Tibial nerve (tissue), 4 donors: ENCODE results near the gene UGT1A7. TPM values are rescaled to one million over a fixed set of nuclear protein-coding genes. Genes with fewer than 3 reads are reported as not detected.

Experiments used
- DNase-seq, 2 donors: peaks; one replicate each; pipeline ENCODE4 v3.0.0-alpha.2; 2019; ENCODE audit warnings: low spot score in 2 of 2
- H3K27ac ChIP-seq, 4 donors: fragments of 200-600 bp; sonication (generic) in 3 of 4; one replicate each; pipeline ENCODE4 v1.5.1; 2017 to 2019; ENCODE audit warnings: mild to moderate bottlenecking in 1 of 4
- H3K27me3 ChIP-seq, 2 donors: fragments of 200-600 bp; sonication (generic) in 1 of 2; one replicate each; pipeline versions ENCODE4 v1.5.1 to v1.6.0; 2017 to 2019
- H3K36me3 ChIP-seq, 3 donors: fragments of 200-600 bp; sonication (generic); one replicate each; pipeline ENCODE4 v1.5.1; 2018 to 2019
- H3K4me1 ChIP-seq, 4 donors: fragments of 200-600 bp; sonication (generic) in 3 of 4; one replicate each; pipeline ENCODE4 v1.5.1; 2017 to 2019
- H3K4me3 ChIP-seq, 4 donors: fragments of 200-600 bp; sonication (generic) in 3 of 4; one replicate each; pipeline ENCODE4 v1.5.1; 2017 to 2019; ENCODE audit warnings: mild to moderate bottlenecking in 1 of 4, moderate library complexity in 1 of 4
- H3K9me3 ChIP-seq, 4 donors: fragments of 200-600 bp; sonication (generic) in 3 of 4; one replicate each; pipeline ENCODE4 v1.5.1; 2017 to 2019
- EP300 ChIP-seq, 2 donors: sonication (generic); formaldehyde crosslinking; IDR thresholded peaks; one replicate each; pipeline ENCODE4 v1.6.1; 2017; ENCODE audit warnings: antibody characterized with exemption in 2 of 2, mild to moderate bottlenecking in 1 of 2
- POLR2A ChIP-seq, 2 donors: fragments of 450-650 bp; IDR thresholded peaks; one replicate each; pipeline ENCODE4 v1.6.1; 2017; ENCODE audit warnings: antibody characterized with exemption in 2 of 2, mild to moderate bottlenecking in 2 of 2, moderate library complexity in 2 of 2
- WGBS, 2 donors: methylation state at CpG; one replicate each; pipeline ENCODE4 v1.1.5; 2018; 5-methylcytosine and 5-hydroxymethylcytosine counted together
- total RNA-seq, 4 donors: library from RNA; depleted of rRNA; stranded (reverse); fragments of >200 nt; gene quantifications; one replicate each; pipeline ENCODE4 v1.1.0, GENCODE V29; 2016
- TF ChIP-seq, protein P1 (sequence below), 5 experiments: fragments of 200-600 bp in 3 of 5; fragments of 450-650 bp in 2 of 5; sonication (generic) in 3 of 5; IDR thresholded peaks; one replicate each; pipeline ENCODE4 v1.5.1; 2016 to 2019; ENCODE audit warnings: antibody characterized with exemption in 5 of 5, mild to moderate bottlenecking in 3 of 5, moderate library complexity in 2 of 5

UGT1A7 gene
- total RNA-seq, 4 donors from 2014 or later = not detected

DNA sequence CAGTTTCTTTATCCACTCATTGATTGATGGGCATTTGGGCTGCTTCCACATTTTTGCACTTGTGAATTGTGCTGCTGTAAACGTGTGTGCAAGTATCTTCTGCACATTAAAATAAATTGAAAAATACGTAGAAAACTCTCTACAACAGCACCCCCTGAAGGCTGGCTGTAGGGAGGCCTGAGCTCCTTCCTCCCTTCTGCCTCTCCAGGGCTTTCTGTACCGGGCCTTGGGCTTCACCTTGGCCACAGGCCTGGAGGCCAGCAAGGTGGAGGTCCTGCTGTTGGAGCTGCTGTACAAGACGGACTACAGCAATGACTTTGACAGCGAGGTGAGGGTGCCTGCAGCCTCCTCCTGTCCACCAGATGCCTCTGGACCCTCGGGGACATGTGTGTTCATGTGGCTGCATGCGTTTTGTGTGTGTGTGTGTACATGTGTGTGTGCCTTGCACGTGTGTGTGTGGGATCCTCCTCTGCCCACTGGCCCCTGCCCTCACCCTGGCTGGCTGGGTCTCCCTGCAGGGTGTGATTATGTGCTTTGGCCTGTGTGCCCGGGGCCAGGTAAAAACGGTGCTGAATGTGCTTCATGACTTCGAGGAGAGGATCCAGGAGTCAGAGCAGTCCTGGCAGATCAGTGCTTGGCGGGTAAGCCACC lies 125.6 kb downstream of the UGT1A7 start:
- H3K4me3 ChIP-seq = no peak overlapping the region
- DNase-seq = no peak
- H3K9me3 ChIP-seq = no peaks in the 10 kb centered on the region
- H3K27ac ChIP-seq = no peak overlapping the region
- TF ChIP-seq, protein P1, sequence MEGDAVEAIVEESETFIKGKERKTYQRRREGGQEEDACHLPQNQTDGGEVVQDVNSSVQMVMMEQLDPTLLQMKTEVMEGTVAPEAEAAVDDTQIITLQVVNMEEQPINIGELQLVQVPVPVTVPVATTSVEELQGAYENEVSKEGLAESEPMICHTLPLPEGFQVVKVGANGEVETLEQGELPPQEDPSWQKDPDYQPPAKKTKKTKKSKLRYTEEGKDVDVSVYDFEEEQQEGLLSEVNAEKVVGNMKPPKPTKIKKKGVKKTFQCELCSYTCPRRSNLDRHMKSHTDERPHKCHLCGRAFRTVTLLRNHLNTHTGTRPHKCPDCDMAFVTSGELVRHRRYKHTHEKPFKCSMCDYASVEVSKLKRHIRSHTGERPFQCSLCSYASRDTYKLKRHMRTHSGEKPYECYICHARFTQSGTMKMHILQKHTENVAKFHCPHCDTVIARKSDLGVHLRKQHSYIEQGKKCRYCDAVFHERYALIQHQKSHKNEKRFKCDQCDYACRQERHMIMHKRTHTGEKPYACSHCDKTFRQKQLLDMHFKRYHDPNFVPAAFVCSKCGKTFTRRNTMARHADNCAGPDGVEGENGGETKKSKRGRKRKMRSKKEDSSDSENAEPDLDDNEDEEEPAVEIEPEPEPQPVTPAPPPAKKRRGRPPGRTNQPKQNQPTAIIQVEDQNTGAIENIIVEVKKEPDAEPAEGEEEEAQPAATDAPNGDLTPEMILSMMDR (IDR thresholded peaks at IDR 0.05) = no peak
- TF ChIP-seq EP300 (IDR thresholded peaks at IDR 0.05) (no peak), POLR2A (IDR thresholded peaks at IDR 0.05) (no peak)
- no peaks in the 10 kb centered on the region for H3K36me3 ChIP-seq
- 61 to 78% methylated on average over 11 to 12 of the region's 12 CpGs for WGBS, 2 donors
- H3K27me3 ChIP-seq = no peaks in the 10 kb centered on the region
- no peaks in the 10 kb centered on the region for H3K4me1 ChIP-seq

DNA sequence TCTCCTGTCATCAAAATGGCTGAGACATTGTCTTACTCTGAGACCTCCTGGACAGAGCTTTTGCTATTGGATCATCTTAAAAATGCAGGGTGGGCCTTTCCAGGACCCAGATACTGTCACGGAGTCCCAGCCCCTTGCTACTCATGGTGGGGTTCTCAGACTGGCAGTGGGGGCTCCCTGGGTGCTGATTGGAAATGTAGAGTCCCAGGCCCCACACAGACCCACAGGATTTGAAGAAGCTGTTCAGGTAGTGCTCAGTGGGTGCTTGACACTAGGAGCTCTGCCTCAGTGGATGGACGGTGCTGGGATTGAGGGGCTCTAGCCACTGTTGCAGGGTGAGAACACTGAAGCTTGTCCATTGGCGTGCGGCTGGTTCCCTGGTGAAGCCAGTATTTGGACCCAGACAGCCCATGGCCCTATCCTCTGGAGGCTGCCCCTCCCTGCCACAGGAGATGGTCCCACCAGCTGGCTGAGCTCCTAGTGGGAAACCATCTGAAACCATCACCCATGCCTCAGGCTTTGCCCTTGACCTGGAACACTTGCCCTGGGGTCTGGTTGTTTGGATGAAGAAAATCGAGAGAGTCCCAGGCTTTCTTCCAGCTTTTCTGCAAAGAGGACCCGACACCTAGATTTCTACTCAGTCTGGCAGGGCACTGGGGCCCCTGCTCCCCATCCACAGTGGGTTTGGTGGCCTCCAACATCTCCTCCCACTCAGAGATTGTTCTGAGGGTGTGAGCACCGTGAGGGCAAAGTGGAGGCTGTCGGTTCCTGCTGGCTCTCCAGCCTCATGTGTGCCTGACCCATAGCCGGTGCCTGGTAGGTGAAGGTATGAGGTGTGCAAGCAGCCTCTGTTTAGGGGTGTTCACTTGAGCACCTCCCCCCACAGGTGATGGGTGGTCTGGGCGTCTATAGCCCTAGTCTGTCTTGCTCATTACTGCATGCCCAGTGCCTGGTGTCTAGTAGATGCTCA lies 126.5 kb downstream of the UGT1A7 start:
- Histone ChIP-seq H3K4me3 (no peak overlapping the region), H3K27me3 (no peaks in the 10 kb centered on the region), H3K9me3 (no peaks in the 10 kb centered on the region), H3K36me3 (no peaks in the 10 kb centered on the region), H3K4me1 (no peaks in the 10 kb centered on the region), H3K27ac (no peak overlapping the region)
- no peak for DNase-seq
- TF ChIP-seq POLR2A (IDR thresholded peaks at IDR 0.05) (no peak), EP300 (IDR thresholded peaks at IDR 0.05) (no peak)
- 74 to 78% methylated on average over 10 of the region's 10 CpGs for WGBS, 2 donors

DNA sequence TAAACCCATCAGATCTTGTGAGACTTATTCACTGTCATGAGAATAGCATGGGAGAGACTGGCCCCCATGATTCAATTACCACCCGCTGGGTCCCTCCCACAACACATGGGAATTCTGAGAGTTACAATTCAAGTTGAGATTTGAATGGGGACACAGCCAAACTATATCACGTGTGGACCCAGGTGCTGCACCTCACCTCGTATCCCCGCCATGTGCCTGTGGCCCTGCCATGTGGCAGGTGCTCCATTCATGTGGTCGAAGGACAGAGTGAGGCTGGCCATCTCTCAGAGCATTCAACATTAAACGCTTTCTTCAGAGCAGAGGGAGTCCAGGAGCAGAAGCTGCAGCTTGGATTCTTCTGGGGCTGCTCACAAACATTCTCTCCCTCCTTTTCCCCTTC lies 128.7 kb downstream of the UGT1A7 start:
- WGBS, 2 donors = 88 to 90% methylated on average over 6 of the region's 6 CpGs
- DNase-seq = no peak
- TF ChIP-seq EP300 (IDR thresholded peaks at IDR 0.05) = no peak
- TF ChIP-seq POLR2A (IDR thresholded peaks at IDR 0.05) = no peak
- TF ChIP-seq, protein P1 (IDR thresholded peaks at IDR 0.05) = no peak
- Histone ChIP-seq H3K27me3 (no peaks in the 10 kb centered on the region), H3K27ac (no peak overlapping the region), H3K9me3 (no peaks in the 10 kb centered on the region), H3K4me1 (no peaks in the 10 kb centered on the region), H3K36me3 (no peaks in the 10 kb centered on the region), H3K4me3 (no peak overlapping the region)

DNA sequence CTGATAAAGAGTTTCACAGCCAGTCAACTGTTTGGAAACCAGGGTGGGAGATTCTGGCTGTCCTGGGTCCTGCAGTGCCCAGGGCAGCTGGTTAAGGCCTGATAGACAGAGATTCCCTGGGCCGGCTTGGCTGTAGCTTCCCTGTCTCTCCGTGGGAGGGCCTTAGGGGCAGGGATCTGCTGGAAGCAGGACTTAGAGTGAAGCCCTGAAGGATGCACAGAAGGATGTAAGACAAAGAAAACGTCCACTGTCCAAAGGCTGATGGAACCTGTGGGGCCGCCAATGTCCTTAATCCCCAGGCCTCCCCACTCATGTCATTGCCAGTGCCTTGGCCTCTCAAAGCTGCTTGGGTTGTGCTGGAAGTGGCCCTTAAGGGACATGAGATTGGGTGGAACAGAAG lies 129.4 kb downstream of the UGT1A7 start:
- WGBS, 2 donors = 63 to 78% methylated on average over 4 of the region's 4 CpGs
- TF ChIP-seq EP300 (IDR thresholded peaks at IDR 0.05) = no peak
- no peak for TF ChIP-seq POLR2A (IDR thresholded peaks at IDR 0.05)
- TF ChIP-seq, protein P1 (IDR thresholded peaks at IDR 0.05) = no peak
- H3K27me3 ChIP-seq = no peaks in the 10 kb centered on the region
- DNase-seq = no peak
- H3K36me3 ChIP-seq = no peaks in the 10 kb centered on the region
- no peaks in the 10 kb centered on the region for H3K9me3 ChIP-seq
- H3K4me1 ChIP-seq = no peaks in the 10 kb centered on the region
- H3K27ac ChIP-seq = no peak overlapping the region
- no peak overlapping the region for H3K4me3 ChIP-seq

DNA sequence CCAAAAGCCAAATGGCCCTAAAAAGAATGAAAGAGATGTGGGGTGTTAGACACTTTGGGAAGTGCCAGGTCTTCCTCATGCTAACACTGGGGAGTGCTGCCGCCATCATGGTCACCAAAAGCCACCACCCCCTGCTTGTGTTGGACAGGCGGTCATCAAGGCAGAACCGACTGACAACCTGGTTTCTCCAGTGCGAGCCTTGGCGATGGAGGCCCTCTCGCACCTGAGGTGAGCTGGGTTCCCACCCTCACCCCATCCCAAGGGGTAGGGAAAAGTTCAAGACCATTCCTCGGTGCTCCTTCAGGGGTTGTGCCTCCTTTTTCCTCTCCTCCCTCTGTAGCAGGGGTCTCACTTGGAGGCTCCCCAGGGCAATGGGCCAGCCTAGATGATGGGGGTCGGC lies 130.0 kb downstream of the UGT1A7 start:
- TF ChIP-seq, protein P1 (IDR thresholded peaks at IDR 0.05) = no peak
- TF ChIP-seq POLR2A (IDR thresholded peaks at IDR 0.05) (no peak), EP300 (IDR thresholded peaks at IDR 0.05) (no peak)
- Histone ChIP-seq H3K9me3 (no peaks in the 10 kb centered on the region), H3K27ac (no peak overlapping the region), H3K4me3 (no peak overlapping the region), H3K4me1 (no peaks in the 10 kb centered on the region), H3K27me3 (no peaks in the 10 kb centered on the region), H3K36me3 (no peaks in the 10 kb centered on the region)
- WGBS, 2 donors = 87 to 90% methylated on average over 7 to 8 of the region's 8 CpGs
- no peak for DNase-seq
